Ishikawa (cell line): Measurements from ENCODE around the gene ATP6V0C.

Experiments
- CEBPB ChIP-seq: IDR thresholded peaks from 2 replicates; pipeline ENCODE4 v1.6.1; 2012
- CREB1 ChIP-seq: IDR thresholded peaks from 2 replicates; pipeline ENCODE4 v1.6.1; 2012; ENCODE audit warnings: low read depth
- EGR1 ChIP-seq: IDR thresholded peaks from 2 replicates; pipeline ENCODE4 v1.6.1; 2012
- EP300 ChIP-seq: IDR thresholded peaks from 2 replicates; pipeline ENCODE4 v1.6.1; 2012; ENCODE audit warnings: borderline replicate concordance
- FOXM1 ChIP-seq: IDR thresholded peaks from 2 replicates; pipeline ENCODE4 v1.6.1; 2012; ENCODE audit warnings: low read depth, borderline replicate concordance
- MAX ChIP-seq: IDR thresholded peaks from 2 replicates; pipeline ENCODE4 v1.6.1; 2012
- NFIC ChIP-seq: IDR thresholded peaks from 2 replicates; pipeline ENCODE4 v1.6.1; 2012
- RAD21 ChIP-seq: IDR thresholded peaks from 2 replicates; pipeline ENCODE4 v1.6.1; 2012; ENCODE audit warnings: low read depth
- TAF1 ChIP-seq: IDR thresholded peaks from 2 replicates; pipeline ENCODE4 v1.6.1; 2012; ENCODE audit warnings: low read depth, mild to moderate bottlenecking
- TCF12 ChIP-seq: IDR thresholded peaks from 2 replicates; pipeline ENCODE4 v1.6.1; 2012; ENCODE audit warnings: low read depth
- TEAD4 ChIP-seq: IDR thresholded peaks from 2 replicates; pipeline ENCODE4 v1.6.1; 2012
- USF1 ChIP-seq: IDR thresholded peaks from 2 replicates; pipeline ENCODE4 v1.6.1; 2012
- YY1 ChIP-seq: IDR thresholded peaks from 2 replicates; pipeline ENCODE4 v1.6.1; 2012; ENCODE audit warnings: low read depth
- ZBTB7A ChIP-seq: IDR thresholded peaks from 2 replicates; pipeline ENCODE4 v1.6.1; 2012; ENCODE audit warnings: low read depth
- TF ChIP-seq, protein P1 (sequence below): IDR thresholded peaks from 2 replicates; pipeline ENCODE4 v1.6.1; 2012; ENCODE audit warnings: low read depth, mild to moderate bottlenecking

Gene ATP6V0C

GRCh38 chr16:2473446-2473926 is 40.3 kb upstream of the ATP6V0C start:
- TF ChIP-seq TCF12, result no peak
- no peak for TF ChIP-seq EGR1
- TF ChIP-seq NFIC, result no peak
- TF ChIP-seq ZBTB7A, result peak; percentile 74

DNA sequence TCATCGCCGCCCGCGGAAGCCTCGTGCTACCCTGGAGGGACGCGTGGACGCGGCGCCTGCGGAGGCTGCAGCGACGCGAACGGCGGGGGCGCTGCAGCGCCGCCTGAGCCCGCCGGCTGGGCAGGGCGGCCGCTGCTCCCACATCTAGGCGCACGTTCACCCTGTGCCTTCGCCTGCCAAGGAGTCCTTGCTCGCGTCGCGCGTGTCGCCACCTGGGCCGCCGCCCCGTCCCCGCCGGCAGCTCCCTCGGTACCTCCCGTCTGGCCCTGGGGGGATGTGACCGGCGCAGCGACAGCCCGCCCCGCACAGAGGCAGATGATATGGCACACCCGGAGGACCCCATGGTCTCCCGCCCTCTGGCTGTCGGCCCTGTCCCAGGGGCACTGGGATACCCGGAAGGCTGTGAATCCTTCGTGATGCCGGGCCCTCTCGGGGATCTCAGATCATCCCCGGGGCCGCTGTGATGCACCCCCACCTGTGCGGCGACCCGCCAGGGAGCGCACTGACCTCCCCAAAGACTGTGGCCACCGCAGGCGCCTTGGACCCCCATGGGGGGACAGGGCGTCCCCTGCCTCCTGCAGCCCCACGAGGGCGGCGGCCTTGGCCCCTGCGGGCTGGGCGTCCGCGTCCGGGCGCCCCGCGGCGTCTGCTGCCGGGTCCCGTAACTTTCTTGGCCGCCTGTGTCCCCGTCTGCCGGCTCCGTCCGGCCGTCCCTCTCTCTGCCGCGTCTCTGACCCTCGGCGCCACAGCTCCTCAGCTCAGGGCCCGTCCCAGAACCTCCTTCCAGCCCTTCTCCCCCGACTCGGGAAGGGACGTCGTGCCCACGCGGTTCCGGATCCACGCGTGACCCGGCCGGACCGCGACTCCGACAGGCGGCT is 39.5 kb upstream of the ATP6V0C start:
- TF ChIP-seq ZBTB7A, result peak; percentile 16; the same call in 1 of the 2 replicates
- no peak for TF ChIP-seq FOXM1
- TF ChIP-seq MAX, result peak; percentile 75

DNA sequence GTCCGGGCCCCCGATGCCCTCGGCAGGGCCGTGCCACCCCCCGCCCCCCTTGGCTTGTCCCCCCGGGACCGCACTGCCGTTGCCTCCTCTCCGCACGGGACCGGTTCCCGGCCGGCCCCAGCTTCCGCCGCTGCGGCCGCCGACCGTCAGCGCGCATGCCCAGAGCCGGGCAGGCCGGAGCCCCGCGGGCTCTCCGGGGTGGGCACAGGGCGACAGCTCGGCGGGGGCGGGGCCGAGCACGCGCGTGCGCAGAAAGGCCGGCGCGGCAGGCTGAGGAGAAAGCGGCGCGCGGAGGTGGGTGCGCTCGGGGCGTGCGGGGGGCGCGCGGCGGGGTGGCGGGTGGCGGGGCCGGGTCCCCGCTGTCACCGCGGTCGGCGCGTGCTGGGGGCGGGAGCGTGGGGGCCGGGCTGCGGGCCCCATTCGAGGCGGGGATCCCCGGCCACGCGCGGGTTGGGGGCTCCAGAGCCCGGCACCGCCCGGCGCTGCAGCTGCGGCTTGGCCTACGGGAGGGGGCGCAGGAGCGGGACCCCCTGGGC is 38.8 kb upstream of the ATP6V0C start, which contains the start of gene TBC1D24:
TSS of gene TBC1D24 (plus strand) at position 251 of the 536 bp plus-strand sequence. CDS start 21,022 bp downstream, outside the sequence.
- TF ChIP-seq MAX, result no peak
- peak; percentile 51 for TF ChIP-seq TAF1

DNA sequence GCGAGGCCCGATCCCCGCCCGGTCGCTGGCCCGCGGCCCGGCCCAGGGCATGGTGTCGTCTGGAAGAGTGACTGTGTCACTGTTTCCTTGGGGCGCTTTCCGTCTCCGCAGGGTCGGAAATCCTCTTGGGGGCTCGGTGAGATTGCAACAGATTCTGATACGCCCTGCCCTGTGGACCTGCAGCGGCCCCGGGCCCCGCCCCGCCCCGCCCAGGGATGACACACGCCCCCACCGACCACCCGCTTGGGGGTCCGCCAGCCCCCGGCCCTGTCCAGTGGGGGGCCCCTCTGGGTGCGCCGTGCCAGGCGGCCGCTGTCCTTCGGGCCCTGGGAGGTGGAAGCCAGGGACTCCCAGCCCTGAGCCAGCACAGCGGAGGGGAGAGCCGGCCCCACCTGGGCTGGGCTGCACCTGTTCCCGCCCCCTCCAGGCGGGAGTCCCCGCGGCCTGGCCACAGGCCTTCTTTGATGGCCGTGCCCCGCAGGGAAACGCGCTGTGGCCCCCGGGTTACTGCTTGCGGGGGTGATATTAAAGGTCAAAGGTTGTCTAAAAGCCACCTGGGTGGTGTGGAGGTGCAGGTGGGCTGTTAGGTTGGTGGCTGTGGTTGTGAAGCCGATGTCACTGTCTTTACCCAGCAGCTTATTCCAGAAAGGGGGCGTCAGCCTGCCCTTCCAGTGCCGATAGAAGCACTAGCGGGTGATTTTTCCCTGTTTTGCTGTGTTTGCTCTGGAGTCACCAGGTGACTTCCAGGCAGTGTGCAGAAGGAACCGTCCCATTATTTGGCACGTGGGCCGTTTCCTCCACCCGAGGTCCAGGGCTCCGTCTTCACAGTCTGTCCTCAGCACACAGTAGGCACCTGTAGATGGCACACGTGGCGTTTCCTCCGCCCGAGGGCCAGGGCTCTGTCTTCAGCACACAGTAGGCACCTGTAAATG is 38.1 kb upstream of the ATP6V0C start:
- TF ChIP-seq RAD21 (no peak), CEBPB (peak; percentile 32; the same call in 1 of the 2 replicates), TAF1 (no peak), CREB1 (no peak), EGR1 (no peak), ZBTB7A (peak; percentile 86; the same call in 1 of the 2 replicates), EP300 (no peak), FOXM1 (no peak)

DNA sequence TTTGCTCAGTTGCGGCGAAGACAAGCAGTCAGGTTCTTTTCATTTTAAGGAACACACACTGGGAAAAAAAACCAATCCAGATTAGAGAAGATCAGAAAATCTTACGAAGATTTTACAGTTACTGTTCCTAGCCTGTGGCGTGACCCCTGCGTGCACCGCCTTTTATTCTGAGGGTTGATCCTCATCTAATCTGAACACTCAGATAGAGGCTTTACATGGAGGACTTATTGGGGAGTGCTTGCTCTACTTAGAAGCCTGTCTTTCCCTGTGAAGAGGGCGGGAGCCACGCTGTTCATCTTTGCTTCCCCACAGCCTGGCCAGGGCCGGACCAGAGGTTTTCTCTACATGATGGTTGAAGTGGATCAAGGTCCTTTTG is 37.4 kb upstream of the ATP6V0C start:
- TF ChIP-seq YY1 (no peak), EP300 (no peak), MAX (no peak), ZBTB7A (no peak), TAF1 (no peak), TCF12 (no peak), USF1 (no peak), TEAD4 (no peak), NFIC (no peak)
- TF ChIP-seq, protein P1, sequence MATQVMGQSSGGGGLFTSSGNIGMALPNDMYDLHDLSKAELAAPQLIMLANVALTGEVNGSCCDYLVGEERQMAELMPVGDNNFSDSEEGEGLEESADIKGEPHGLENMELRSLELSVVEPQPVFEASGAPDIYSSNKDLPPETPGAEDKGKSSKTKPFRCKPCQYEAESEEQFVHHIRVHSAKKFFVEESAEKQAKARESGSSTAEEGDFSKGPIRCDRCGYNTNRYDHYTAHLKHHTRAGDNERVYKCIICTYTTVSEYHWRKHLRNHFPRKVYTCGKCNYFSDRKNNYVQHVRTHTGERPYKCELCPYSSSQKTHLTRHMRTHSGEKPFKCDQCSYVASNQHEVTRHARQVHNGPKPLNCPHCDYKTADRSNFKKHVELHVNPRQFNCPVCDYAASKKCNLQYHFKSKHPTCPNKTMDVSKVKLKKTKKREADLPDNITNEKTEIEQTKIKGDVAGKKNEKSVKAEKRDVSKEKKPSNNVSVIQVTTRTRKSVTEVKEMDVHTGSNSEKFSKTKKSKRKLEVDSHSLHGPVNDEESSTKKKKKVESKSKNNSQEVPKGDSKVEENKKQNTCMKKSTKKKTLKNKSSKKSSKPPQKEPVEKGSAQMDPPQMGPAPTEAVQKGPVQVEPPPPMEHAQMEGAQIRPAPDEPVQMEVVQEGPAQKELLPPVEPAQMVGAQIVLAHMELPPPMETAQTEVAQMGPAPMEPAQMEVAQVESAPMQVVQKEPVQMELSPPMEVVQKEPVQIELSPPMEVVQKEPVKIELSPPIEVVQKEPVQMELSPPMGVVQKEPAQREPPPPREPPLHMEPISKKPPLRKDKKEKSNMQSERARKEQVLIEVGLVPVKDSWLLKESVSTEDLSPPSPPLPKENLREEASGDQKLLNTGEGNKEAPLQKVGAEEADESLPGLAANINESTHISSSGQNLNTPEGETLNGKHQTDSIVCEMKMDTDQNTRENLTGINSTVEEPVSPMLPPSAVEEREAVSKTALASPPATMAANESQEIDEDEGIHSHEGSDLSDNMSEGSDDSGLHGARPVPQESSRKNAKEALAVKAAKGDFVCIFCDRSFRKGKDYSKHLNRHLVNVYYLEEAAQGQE, result no peak

DNA sequence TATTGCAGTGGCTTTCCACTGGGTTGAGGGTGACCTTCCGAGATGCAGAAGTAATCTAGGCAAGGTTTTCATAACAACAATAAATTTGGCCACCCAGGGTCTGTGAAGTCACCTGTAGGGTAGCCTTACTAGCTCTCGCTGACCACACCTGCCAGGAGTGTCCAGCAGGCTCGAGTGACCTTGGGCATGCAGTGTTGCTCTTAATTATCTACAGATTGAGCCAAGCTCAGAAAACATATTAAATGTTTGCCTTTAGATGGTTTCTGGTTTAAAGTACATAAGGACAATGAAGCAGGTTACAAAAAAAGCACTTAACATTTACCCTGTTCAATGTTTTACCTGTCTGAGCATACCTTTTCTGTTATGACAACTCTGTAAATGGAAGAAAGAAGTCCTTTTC is 37.0 kb upstream of the ATP6V0C start:
- TF ChIP-seq, protein P1, result no peak
- TF ChIP-seq FOXM1 (no peak), TCF12 (no peak), TEAD4 (no peak), MAX (no peak), ZBTB7A (no peak), TAF1 (no peak), CREB1 (no peak), NFIC (no peak), YY1 (no peak), RAD21 (no peak), USF1 (no peak), EP300 (no peak), CEBPB (no peak), EGR1 (no peak)
